NCI-H460 (cell line): Measurements from ENCODE around the gene PPP1R13B. TPM values are rescaled to one million over a fixed set of nuclear protein-coding genes. Genes with fewer than 3 reads are reported as not detected.

Source experiments
- DNase-seq: peaks from one replicate; pipeline ENCODE4 v3.0.0-alpha.2; 2016; ENCODE audit warnings: low read depth; ENCODE audit errors: extremely low read depth
- small RNA-seq, 2 experiments: library from RNA; depleted of rRNA; stranded (forward); fragments of <200 nt; gene quantifications; one replicate each; pipeline ENCODE3, GENCODE V24; 2014
- total RNA-seq: library from RNA; depleted of rRNA; stranded (reverse); fragments of >200 nt; shearing (Covaris generic); gene quantifications from 2 replicates; pipeline ENCODE4 v1.2.3, GENCODE V29; 2014; rRNA removed

The PPP1R13B gene
- total RNA-seq, 1 experiment from 2014 or later = 1.4 TPM

DNA sequence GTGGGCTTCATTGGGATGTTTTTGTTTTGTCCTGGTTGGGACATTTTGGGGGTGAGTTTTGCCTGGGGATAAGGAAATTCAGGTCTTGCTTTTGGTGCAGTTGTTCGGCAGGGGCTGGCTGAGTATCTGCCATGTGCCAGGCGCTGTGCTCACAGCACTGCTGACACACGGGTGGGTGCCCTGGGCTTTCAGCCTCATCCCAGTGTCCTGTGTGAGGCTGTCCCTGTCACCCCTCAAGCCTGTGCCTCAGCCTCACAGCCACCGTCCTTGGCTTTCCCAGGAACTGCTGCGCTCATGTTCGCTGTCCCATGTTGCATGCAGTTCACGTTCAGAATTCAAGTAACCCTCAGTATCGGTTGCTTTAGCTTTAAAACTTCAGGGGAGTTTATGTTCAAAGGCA lies 157.0 kb downstream of the PPP1R13B start:
- DNase-seq = no peak

DNA sequence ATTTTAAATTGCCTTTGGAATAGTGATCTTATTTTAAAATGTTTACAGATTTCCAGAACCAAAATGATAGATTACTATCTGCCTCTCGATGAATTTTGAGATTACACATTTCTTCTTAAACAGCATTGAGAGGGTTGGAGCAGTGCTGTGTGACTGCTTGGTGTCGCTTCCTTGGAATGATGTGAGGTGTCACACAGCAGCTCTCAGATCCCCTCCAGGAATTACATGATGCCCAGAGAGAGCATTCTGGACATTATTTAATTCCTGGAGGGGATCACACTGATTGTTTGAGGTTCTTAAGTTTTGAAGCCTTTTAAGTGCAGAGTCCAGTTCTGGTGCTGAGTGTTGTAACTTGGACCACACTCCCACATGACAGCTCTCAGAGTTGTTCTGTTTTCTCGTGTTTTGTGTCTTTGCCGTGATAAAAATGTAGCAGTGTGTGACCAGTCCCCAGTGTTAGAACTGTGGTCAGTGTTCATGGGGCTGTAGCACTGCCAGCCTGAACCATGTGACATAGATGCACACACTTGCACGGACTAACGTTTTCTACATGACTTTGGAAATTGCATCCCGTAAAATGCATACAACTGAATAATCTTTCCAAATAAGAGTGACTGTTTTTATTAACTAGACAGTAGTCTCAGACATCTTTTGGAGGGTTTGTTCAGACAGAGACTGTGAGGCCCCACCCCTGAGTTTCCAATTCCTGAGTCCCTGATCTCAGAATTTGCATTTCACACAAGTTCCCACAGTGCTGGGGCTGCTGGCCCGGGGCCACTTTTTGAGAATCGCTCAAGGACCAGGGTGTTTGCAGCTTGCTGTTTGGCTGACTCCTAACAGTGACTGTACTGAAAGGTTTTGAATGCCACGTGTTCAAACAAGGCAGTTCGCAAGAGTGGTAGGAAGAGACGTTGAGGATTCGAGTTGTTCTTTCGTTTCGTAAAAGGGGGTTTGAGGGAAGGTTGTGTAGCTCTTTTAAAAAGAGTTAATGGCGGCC lies 158.2 kb downstream of the PPP1R13B start:
- DNase-seq = no peak

DNA sequence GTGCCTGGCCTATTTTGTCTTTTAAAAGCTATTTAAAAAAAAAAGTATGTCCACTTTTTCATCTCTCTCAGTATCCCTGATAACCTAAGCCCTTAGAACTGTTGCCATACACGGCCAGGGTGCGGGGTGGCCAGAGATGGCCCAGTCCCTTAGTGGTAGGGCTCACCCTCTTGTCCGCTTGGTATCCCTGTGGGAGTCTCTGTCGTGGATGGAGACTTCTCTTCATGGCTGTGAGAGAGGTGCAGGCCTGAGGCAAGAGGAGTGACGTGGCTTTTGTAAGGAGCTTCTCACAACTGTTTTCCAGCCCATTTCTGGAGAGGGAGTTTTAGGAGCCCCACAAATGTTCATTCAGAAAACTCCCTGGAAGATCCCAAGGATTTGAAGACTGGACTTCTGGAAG lies 158.9 kb downstream of the PPP1R13B start:
- no peak for DNase-seq

DNA sequence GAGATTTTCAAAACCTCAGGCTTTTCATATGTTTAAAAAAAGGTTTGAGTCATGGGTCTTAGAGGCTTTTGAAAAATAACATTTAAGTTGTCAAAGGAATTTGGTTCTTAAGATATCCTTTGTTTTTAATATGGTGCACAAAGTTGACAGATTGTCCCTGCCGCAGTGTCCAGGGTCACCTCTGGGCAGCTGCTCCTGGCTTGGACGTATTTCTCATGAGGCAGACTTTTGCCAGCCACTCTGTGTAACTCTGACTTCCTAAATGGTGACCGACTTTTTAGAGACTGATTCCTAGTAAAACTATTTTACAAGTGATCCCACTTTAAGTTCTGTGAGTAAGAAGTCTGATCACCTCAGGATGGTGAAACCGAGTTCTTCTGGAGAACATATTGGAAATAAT lies 159.7 kb downstream of the PPP1R13B start:
- no peak for DNase-seq

- DNase-seq = no peak
These were observed 160.4 kb downstream of the PPP1R13B start for GRCh38 chr14:103686831-103687485.

DNA sequence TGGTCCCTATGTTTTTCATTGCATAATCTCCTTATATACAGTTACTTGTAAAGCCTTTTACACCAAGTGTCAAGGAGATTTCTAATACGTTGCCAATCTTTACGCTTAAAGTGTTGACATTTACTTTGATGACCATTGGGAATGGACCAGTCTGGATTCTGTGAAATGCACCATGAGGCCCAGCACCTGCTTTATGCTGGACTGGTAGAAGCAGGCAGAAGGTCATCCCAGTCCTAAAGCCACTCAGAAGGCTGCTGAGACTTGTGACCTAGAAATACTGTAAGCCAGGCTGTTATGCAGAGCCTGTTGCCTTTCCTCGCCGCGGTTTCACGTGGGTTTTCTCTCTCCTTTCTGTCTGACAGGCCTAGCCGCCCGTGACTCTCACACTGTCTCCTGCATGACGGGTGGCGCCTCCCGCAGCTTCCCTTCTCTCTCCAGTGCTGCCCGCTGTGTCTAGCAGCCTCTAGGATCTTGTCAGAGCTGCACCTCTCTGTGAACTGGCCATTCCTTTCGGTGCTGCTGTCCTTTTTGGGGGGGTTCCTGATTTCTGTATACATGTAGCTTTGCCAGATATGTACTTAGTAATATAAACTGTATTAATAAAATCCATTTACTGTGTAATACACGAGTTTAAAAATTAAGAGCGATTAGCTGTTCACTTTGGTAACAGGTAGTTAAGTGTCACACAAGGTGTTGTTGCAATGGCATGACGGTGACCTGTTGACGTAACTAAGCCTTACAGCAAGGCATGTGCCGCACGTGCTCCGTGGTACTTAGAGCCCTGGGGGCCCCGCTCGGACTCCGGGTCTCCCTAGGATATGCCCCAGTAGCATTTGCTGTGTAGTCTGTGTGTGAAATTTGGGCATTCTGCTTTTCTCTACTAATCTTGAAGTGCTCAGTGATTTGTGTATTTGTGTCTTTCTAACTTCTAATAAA lies 161.8 kb downstream of the PPP1R13B start:
- no peak for DNase-seq

- DNase-seq = no peak
These were observed 162.5 kb downstream of the PPP1R13B start for GRCh38 chr14:103684871-103685270.

DNA sequence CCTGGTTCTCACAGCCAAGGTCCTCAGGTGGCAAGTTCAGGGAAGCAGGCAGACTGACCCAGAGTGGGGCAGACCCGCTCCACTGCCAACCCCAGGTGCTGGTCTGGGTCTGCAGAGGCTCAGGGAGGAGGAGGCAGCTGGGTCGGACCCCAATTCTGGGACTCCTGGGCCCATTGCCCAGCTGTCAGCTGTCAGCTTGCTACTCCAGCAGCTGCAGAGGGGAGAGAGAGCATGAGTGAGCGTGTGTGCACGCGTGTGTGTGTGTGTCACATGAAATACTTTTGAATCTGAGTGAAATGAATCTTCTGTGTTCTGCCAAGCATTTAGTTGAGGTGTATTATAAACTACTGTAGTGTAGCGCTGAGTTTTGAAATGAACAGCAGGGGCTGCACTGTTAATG lies 162.9 kb downstream of the PPP1R13B start:
- no peak for DNase-seq

Small RNA genes lying within 50 kb of the gene (small RNA-seq; reads per million reads assigned to genes)
- gene RF00019 (0 reads per million in 2 experiments), gene RF00280 (0 reads per million in 2 experiments)

Other genes starting within 250 kb of the PPP1R13B start
- gene KLC1, start 218.4 kb downstream of the PPP1R13B start, total RNA-seq = 116 and 137 TPM in 2 replicates
- 26.6 and 28.6 TPM in 2 replicates for gene XRCC3, start 132.1 kb downstream of the PPP1R13B start, total RNA-seq
- 17.2 and 25.1 TPM in 2 replicates for gene ZFYVE21, start 131.8 kb downstream of the PPP1R13B start, total RNA-seq
- not detected in 2 replicates for gene TDRD9, start 80.9 kb upstream of the PPP1R13B start, total RNA-seq
- not detected in 2 replicates for gene RD3L, start 95.0 kb upstream of the PPP1R13B start, total RNA-seq
- gene ASPG, start 238.1 kb upstream of the PPP1R13B start, total RNA-seq = 0.14 and 0.50 TPM in 2 replicates